ENCODE results near the gene SLC30A3. TPM values are rescaled to one million over a fixed set of nuclear protein-coding genes. Genes with fewer than 3 reads are reported as not detected.
A peak's percentile ranks its signal among the peaks of the same experiment; 100 is the strongest.

SLC30A3 gene
- total RNA-seq, 1 experiment from 2014 or later = not detected

DNA sequence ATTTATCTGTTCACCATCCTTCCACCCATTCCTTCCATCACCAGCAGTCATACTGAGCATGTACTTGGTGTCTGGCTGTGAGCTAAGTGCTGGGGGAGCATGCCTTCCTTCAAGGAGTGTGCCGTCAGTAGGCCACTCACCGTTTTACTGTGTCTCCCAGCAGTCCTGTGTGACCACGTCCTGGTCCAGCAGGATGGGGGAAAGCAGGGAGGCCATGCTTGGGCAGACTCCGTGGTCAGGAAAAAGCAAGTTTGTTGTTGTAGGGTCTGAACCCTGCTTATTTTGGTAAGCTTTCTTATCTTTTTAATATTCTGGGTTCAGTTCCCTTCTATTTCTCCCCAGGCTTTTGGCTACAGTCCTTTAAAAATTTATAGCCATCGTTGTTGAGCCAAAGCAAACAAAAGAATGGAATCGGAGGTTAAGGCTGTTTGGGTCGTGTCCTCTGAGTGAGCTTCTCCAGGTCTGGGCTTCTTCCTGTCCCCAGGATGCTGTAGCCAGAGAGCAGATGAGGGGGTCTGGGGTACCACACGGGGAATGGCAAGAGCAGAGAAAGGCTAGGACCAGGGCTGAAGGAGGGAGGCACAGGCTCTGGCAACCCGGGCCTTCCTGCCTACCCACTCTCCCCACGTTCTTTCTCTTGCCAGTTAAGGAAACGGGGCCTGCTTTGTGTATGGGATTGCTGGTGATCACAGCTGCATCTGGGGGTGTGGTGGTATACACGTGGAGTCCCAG lies 13.5 kb downstream of the SLC30A3 start:
- Mint-ChIP-seq H3K27me3 (ENCODE audit: unreplicated experiment) (peaks cover 55% of the 10 kb centered on the region), H3K4me3 (ENCODE audit: low read depth, unreplicated experiment) (no peak overlapping the region), H3K4me1 (ENCODE audit: low read depth, unreplicated experiment) (no peaks in the 10 kb centered on the region), H3K9me3 (ENCODE audit: low read depth, unreplicated experiment) (no peaks in the 10 kb centered on the region), H3K36me3 (ENCODE audit: insufficient read depth, unreplicated experiment) (peaks cover 22% of the 10 kb centered on the region), H3K27ac (ENCODE audit: unreplicated experiment) (no peak overlapping the region)
- DNase-seq = no peak
- TF ChIP-seq, protein P1, sequence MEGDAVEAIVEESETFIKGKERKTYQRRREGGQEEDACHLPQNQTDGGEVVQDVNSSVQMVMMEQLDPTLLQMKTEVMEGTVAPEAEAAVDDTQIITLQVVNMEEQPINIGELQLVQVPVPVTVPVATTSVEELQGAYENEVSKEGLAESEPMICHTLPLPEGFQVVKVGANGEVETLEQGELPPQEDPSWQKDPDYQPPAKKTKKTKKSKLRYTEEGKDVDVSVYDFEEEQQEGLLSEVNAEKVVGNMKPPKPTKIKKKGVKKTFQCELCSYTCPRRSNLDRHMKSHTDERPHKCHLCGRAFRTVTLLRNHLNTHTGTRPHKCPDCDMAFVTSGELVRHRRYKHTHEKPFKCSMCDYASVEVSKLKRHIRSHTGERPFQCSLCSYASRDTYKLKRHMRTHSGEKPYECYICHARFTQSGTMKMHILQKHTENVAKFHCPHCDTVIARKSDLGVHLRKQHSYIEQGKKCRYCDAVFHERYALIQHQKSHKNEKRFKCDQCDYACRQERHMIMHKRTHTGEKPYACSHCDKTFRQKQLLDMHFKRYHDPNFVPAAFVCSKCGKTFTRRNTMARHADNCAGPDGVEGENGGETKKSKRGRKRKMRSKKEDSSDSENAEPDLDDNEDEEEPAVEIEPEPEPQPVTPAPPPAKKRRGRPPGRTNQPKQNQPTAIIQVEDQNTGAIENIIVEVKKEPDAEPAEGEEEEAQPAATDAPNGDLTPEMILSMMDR (IDR thresholded peaks at IDR 0.05; ENCODE audit: unreplicated experiment) = no peak
- CTCF ChIA-PET = interaction anchor here (0.7 to 1.0 kb wide), 2 partner anchors 30 to 34 kb away, joined by 3 to 8 read pairs; no protein-coding TSS in a partner anchor
- no TSS peak for BruUV-seq (replicated peaks)
- intact Hi-C loops (cut with micrococcal nuclease; ENCODE audit: unreplicated experiment) = no loop called here

DNA sequence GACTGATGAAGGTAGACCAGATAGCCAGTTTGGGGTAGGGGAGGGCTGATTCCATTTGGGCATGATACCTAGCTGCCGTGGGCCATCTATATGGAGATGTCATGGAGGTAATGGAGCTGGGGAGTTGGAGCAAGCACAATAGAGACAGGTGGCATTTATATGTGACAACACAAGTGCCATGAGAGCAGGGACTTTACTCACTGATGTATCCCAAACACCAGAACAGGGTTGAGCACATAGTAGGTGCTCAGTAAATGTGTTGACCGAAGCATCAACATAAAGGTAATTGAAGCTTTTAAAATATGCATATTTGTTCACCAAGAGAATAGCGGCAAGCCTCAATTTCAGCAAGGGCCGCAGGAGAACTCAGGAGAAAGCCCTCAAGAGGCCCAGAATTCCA lies 15.0 kb downstream of the SLC30A3 start:
- Mint-ChIP-seq H3K27me3 (ENCODE audit: unreplicated experiment) (peaks cover 49% of the 10 kb centered on the region), H3K27ac (ENCODE audit: unreplicated experiment) (peak overlapping the region; percentile 13), H3K9me3 (ENCODE audit: low read depth, unreplicated experiment) (no peaks in the 10 kb centered on the region), H3K4me1 (ENCODE audit: low read depth, unreplicated experiment) (no peaks in the 10 kb centered on the region), H3K36me3 (ENCODE audit: insufficient read depth, unreplicated experiment) (peaks cover 33% of the 10 kb centered on the region), H3K4me3 (ENCODE audit: low read depth, unreplicated experiment) (no peak overlapping the region)
- no peak for DNase-seq
- TF ChIP-seq, protein P1 (IDR thresholded peaks at IDR 0.05; ENCODE audit: unreplicated experiment) = no peak
- intact Hi-C loops (cut with micrococcal nuclease; ENCODE audit: unreplicated experiment) = no loop called here
- CTCF ChIA-PET = no interaction called here
- BruUV-seq (replicated peaks) = no TSS peak

DNA sequence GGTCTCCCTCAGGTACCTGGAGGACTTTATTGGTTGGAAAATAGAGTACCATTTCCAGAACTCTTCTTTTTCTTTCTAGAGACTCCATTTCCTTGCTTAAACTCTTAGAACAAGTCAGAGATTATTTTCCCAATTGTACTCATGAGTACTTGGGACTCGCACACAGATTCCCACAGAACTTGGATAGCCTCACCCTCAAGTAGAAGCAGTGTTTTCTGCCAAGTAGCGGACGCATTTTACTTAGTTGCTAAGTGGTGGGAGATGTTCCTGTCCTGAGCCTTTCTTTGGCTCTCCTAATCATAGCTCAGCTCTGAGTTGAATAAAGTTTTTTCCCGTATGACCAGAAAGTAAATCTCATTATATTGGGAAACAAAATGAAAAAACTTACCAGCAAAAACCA lies 17.2 kb downstream of the SLC30A3 start:
- DNase-seq = no peak
- CTCF ChIA-PET = no interaction called here
- H3K4me1 Mint-ChIP-seq (ENCODE audit: low read depth, unreplicated experiment) = no peaks in the 10 kb centered on the region
- H3K36me3 Mint-ChIP-seq (ENCODE audit: insufficient read depth, unreplicated experiment) = peaks cover 47% of the 10 kb centered on the region
- no TSS peak for BruUV-seq (replicated peaks)
- no peak overlapping the region for H3K27ac Mint-ChIP-seq (ENCODE audit: unreplicated experiment)
- no peaks in the 10 kb centered on the region for H3K9me3 Mint-ChIP-seq (ENCODE audit: low read depth, unreplicated experiment)
- H3K27me3 Mint-ChIP-seq (ENCODE audit: unreplicated experiment) = peaks cover 37% of the 10 kb centered on the region
- intact Hi-C loops (cut with micrococcal nuclease; ENCODE audit: unreplicated experiment) = no loop called here
- H3K4me3 Mint-ChIP-seq (ENCODE audit: low read depth, unreplicated experiment) = no peak overlapping the region
- TF ChIP-seq, protein P1 (IDR thresholded peaks at IDR 0.05; ENCODE audit: unreplicated experiment) = no peak

GRCh38 chr2:27245116-27245515 lies 17.7 kb downstream of the SLC30A3 start:
- intact Hi-C loops (cut with micrococcal nuclease; ENCODE audit: unreplicated experiment) = no loop called here
- Mint-ChIP-seq H3K9me3 (ENCODE audit: low read depth, unreplicated experiment) (no peaks in the 10 kb centered on the region), H3K36me3 (ENCODE audit: insufficient read depth, unreplicated experiment) (peaks cover 50% of the 10 kb centered on the region), H3K27me3 (ENCODE audit: unreplicated experiment) (peaks cover 32% of the 10 kb centered on the region), H3K4me1 (ENCODE audit: low read depth, unreplicated experiment) (no peaks in the 10 kb centered on the region), H3K27ac (ENCODE audit: unreplicated experiment) (peak overlapping the region; percentile 36), H3K4me3 (ENCODE audit: low read depth, unreplicated experiment) (no peak overlapping the region)
- no peak for DNase-seq
- TF ChIP-seq, protein P1 (IDR thresholded peaks at IDR 0.05; ENCODE audit: unreplicated experiment) = no peak
- no TSS peak for BruUV-seq (replicated peaks)
- CTCF ChIA-PET = no interaction called here
